Endothelial cell of umbilical vein (primary cell): ENCODE results near the gene DAZAP1.

ENCODE experiments used
- CTCF ChIP-seq, 2 donors: IDR thresholded peaks; 1 replicate in 1 of 2; 2 replicates in 1 of 2; pipeline ENCODE4 v1.5.1; 2011; ENCODE audit warnings: low read length in 2 of 2, mild to moderate bottlenecking in 2 of 2, moderate library complexity in 2 of 2, control low read depth in 1 of 2, inconsistent platforms in 1 of 2, low read depth in 1 of 2; ENCODE audit not compliant: insufficient read depth in 1 of 2; ENCODE audit errors: extremely low read depth in 1 of 2
- MAX ChIP-seq: IDR thresholded peaks from 2 replicates; pipeline ENCODE4 v1.6.1; 2011; ENCODE audit not compliant: insufficient read depth, insufficient read length

- TF ChIP-seq CTCF (IDR thresholded peaks at IDR 0.05; ENCODE audit: extremely low read depth in 1 of 2, insufficient read depth in 1 of 2, low read depth in 1 of 2, low read length in 2 of 2) = no peak
- TF ChIP-seq MAX = no peak
Observed at GRCh38 chr19:1363599-1363998, 43.8 kb upstream of the DAZAP1 start.
